ENCODE measurements around the gene HSPB9.

HSPB9 gene

DNA sequence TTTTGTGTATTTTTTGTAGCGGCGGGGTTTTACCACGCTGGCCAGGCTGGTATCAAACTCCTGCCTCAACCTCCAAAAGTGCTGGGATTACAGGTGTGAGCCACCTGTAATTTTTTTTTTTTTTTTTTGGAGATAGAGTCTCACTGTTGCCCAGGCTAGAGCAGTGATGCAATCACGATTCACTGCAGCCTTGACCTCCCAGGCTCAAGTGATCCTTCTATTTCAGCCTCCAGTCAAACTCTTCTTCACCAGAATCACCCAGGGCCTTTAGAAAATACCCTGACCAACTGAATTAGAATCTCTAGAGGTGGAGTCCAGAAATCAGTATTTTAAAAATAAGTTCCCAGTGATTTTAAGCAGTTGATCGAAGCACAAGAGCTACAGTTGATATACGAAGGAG, 12.5 kb downstream of the HSPB9 start:
- Histone ChIP-seq H3K79me2 (ENCODE audit: insufficient read depth, low read length) (peaks cover 74% of the 10 kb centered on the region), H3K36me3 (ENCODE audit: low read length) (no peaks in the 10 kb centered on the region), H3K4me3 (ENCODE audit: insufficient read depth, low read length, poor library complexity, severe bottlenecking) (no peak overlapping the region), H3K27me3 (ENCODE audit: low read length) (no peaks in the 10 kb centered on the region), H3K4me2 (ENCODE audit: low read depth, low read length, poor library complexity, severe bottlenecking) (no peak overlapping the region), H2AFZ (ENCODE audit: low read depth, low read length, severe bottlenecking) (no peak overlapping the region), H3F3A (ENCODE audit: insufficient read depth) (peaks cover 24% of the 10 kb centered on the region), H3K9ac (ENCODE audit: low read length) (no peak overlapping the region), H3K9me3 (ENCODE audit: insufficient read depth, low read length) (no peaks in the 10 kb centered on the region), H3K27ac (ENCODE audit: low read depth, low read length) (no peak overlapping the region), H3K9me2 (replicated peaks; ENCODE audit: insufficient read depth, low read length) (no peaks in the 10 kb centered on the region), H4K20me1 (ENCODE audit: low read depth, low read length) (peaks cover 13% of the 10 kb centered on the region; the same call in 1 of the 2 replicates)
- TF ChIP-seq, protein P1, sequence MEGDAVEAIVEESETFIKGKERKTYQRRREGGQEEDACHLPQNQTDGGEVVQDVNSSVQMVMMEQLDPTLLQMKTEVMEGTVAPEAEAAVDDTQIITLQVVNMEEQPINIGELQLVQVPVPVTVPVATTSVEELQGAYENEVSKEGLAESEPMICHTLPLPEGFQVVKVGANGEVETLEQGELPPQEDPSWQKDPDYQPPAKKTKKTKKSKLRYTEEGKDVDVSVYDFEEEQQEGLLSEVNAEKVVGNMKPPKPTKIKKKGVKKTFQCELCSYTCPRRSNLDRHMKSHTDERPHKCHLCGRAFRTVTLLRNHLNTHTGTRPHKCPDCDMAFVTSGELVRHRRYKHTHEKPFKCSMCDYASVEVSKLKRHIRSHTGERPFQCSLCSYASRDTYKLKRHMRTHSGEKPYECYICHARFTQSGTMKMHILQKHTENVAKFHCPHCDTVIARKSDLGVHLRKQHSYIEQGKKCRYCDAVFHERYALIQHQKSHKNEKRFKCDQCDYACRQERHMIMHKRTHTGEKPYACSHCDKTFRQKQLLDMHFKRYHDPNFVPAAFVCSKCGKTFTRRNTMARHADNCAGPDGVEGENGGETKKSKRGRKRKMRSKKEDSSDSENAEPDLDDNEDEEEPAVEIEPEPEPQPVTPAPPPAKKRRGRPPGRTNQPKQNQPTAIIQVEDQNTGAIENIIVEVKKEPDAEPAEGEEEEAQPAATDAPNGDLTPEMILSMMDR (IDR thresholded peaks at IDR 0.05; ENCODE audit: insufficient read depth, low read length, poor library complexity, severe bottlenecking): no peak
- TF ChIP-seq EZH2phosphoT487 (conservative IDR thresholded peaks at IDR 0.05; ENCODE audit: low read length): no peak

DNA sequence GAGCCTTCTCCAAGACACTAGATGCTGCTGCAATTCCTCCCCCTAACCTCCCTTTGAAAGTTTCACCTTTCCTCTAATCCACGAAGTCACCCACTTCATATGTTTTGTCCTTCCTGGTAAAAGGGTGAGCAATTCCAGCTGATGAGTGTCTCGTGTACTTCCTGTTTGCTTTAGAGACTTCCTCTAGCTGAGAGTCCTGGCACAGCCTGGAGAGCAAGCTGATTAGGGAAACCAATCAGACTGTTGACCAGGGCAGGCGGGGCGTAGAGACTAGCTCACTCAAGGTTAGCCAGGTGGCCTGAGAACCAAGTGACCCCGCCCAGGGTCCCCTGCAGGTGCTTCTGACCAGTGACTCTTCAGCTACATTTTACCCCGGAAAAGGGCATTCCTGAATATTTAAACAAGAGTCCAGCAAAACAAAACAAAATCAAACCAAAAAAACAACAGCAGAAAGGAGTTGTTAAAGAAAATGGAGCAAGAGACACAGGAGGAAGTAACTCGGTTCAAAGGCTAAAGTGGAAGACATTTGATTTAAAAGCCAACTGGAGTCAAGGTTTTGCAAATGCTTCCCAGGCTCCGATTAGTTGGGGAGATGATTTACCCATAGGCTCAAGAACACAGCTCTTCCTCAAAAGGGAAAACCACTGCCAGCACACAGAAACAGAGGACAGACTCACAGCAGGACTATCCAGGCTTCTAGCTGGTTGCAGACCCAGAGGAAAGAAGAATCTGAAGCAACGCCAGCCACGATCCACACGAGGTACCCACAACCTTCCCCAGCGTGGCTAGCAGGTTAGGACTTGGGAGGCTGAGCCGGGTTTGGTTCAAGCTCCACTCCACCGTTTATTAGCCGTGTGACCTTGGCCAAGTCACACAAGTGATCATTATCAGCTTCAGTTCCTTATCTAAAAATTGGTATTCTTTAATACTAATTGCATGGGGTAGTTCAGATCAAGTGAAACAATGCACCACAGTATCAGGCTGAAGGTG, 13.4 kb downstream of the HSPB9 start:
- no peak overlapping the region for H3K4me3 ChIP-seq (ENCODE audit: insufficient read depth, low read length, poor library complexity, severe bottlenecking)

DNA sequence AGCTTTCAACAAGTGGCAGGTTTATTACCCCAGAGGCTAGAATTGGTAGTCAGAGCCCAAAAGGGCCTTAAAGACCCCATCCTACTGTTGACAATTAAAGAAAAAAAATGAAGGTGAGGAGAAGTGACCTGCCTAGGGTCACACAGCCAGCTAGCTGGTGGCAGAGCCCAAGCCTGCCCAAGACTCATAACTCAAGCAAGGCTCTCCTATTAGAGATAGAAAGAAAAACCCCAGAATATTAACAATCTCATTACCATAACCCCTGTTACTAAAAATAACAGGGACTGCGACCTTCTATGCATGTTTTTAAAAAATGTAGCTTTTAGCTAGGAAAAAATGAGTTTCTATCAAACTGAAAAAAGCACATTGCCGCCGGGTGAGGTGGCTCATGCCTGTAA, 14.0 kb downstream of the HSPB9 start:
- H3K27me3 ChIP-seq (ENCODE audit: low read length): no peaks in the 10 kb centered on the region

More for the DNA sequence above, 13.4 kb downstream of the HSPB9 start:
- H3K79me2 ChIP-seq (ENCODE audit: insufficient read depth, low read length): peaks cover 75% of the 10 kb centered on the region
- no peaks in the 10 kb centered on the region for H3K36me3 ChIP-seq (ENCODE audit: low read length)
- no peak overlapping the region for H3K4me2 ChIP-seq (ENCODE audit: low read depth, low read length, poor library complexity, severe bottlenecking)
- no peaks in the 10 kb centered on the region for H3K9me3 ChIP-seq (ENCODE audit: insufficient read depth, low read length)
- H3K27ac ChIP-seq (ENCODE audit: low read depth, low read length): peak overlapping the region; percentile 24; the same call in 1 of the 2 replicates
- no peak overlapping the region for H3K9ac ChIP-seq (ENCODE audit: low read length)
- H3K9me2 ChIP-seq (replicated peaks; ENCODE audit: insufficient read depth, low read length): no peaks in the 10 kb centered on the region
- no peak overlapping the region for H2AFZ ChIP-seq (ENCODE audit: low read depth, low read length, severe bottlenecking)
- H3K27me3 ChIP-seq (ENCODE audit: low read length): no peaks in the 10 kb centered on the region
- TF ChIP-seq, protein P1 (IDR thresholded peaks at IDR 0.05; ENCODE audit: insufficient read depth, low read length, poor library complexity, severe bottlenecking): no peak
- no peak for TF ChIP-seq EZH2phosphoT487 (conservative IDR thresholded peaks at IDR 0.05; ENCODE audit: low read length)
- H3F3A ChIP-seq (ENCODE audit: insufficient read depth): peaks cover 24% of the 10 kb centered on the region
- H4K20me1 ChIP-seq (ENCODE audit: low read depth, low read length): peaks cover 13% of the 10 kb centered on the region; the same call in 1 of the 2 replicates

More for the DNA sequence above, 14.0 kb downstream of the HSPB9 start:
- no peak overlapping the region for H3K4me3 ChIP-seq (ENCODE audit: insufficient read depth, low read length, poor library complexity, severe bottlenecking)
- TF ChIP-seq, protein P1 (IDR thresholded peaks at IDR 0.05; ENCODE audit: insufficient read depth, low read length, poor library complexity, severe bottlenecking): no peak
- TF ChIP-seq EZH2phosphoT487 (conservative IDR thresholded peaks at IDR 0.05; ENCODE audit: low read length): no peak
- H3K4me2 ChIP-seq (ENCODE audit: low read depth, low read length, poor library complexity, severe bottlenecking): no peak overlapping the region
- peaks cover 24% of the 10 kb centered on the region for H3F3A ChIP-seq (ENCODE audit: insufficient read depth)
- H3K36me3 ChIP-seq (ENCODE audit: low read length): no peaks in the 10 kb centered on the region
- H2AFZ ChIP-seq (ENCODE audit: low read depth, low read length, severe bottlenecking): no peak overlapping the region
- no peak overlapping the region for H3K9ac ChIP-seq (ENCODE audit: low read length)
- no peak overlapping the region for H3K27ac ChIP-seq (ENCODE audit: low read depth, low read length)
- H3K9me3 ChIP-seq (ENCODE audit: insufficient read depth, low read length): no peaks in the 10 kb centered on the region
- H4K20me1 ChIP-seq (ENCODE audit: low read depth, low read length): peaks cover 13% of the 10 kb centered on the region; the same call in 1 of the 2 replicates
- H3K9me2 ChIP-seq (replicated peaks; ENCODE audit: insufficient read depth, low read length): no peaks in the 10 kb centered on the region
- peaks cover 75% of the 10 kb centered on the region for H3K79me2 ChIP-seq (ENCODE audit: insufficient read depth, low read length)

Measured in SU-DHL-6 (cell line).